ENCODE measurements around the gene PHF13.

PHF13 gene

GRCh38 chr1:6613361-6614018 is at the start of gene PHF13:
Gene PHF13 (plus strand): TSS chr1:6613731. CDS start chr1:6614067, 336 bp downstream.
- peak; percentile 99 for DNase-seq (ENCODE audit: low spot score)

- DNase-seq (ENCODE audit: low spot score), result no peak
Observed at GRCh38 chr1:6569033-6569432, 44.5 kb upstream of the PHF13 start.

GRCh38 chr1:6570100-6570499 is 43.4 kb upstream of the PHF13 start:
- DNase-seq (ENCODE audit: low spot score), result no peak

- DNase-seq (ENCODE audit: low spot score), result no peak
Observed at GRCh38 chr1:6570987-6571386, 42.5 kb upstream of the PHF13 start.

GRCh38 chr1:6572653-6573383 is 40.7 kb upstream of the PHF13 start:
- no peak for DNase-seq (ENCODE audit: low spot score)

- no peak for DNase-seq (ENCODE audit: low spot score)
Observed at GRCh38 chr1:6574025-6574620, 39.4 kb upstream of the PHF13 start.

- DNase-seq (ENCODE audit: low spot score), result no peak
Observed at GRCh38 chr1:6574818-6575217, 38.7 kb upstream of the PHF13 start.

- DNase-seq (ENCODE audit: low spot score), result peak; percentile 50
Observed at GRCh38 chr1:6577831-6578525, 35.6 kb upstream of the PHF13 start.

GRCh38 chr1:6578624-6579373 is 34.7 kb upstream of the PHF13 start:
- no peak for DNase-seq (ENCODE audit: low spot score)

- DNase-seq (ENCODE audit: low spot score), result peak; percentile 100
Observed at GRCh38 chr1:6579374-6580118, 34.0 kb upstream of the PHF13 start, which contains the start of gene ZBTB48. Gene ZBTB48 (plus strand): TSS chr1:6579994. CDS start chr1:6580610, 616 bp downstream.

- peak; percentile 33 for DNase-seq (ENCODE audit: low spot score)
Observed at GRCh38 chr1:6580119-6580592, 33.4 kb upstream of the PHF13 start.

GRCh38 chr1:6580593-6581409 is 32.7 kb upstream of the PHF13 start:
- no peak for DNase-seq (ENCODE audit: low spot score)

- DNase-seq (ENCODE audit: low spot score), result no peak
Observed at GRCh38 chr1:6581561-6582305, 31.8 kb upstream of the PHF13 start.

GRCh38 chr1:6582370-6582769 is 31.2 kb upstream of the PHF13 start:
- DNase-seq (ENCODE audit: low spot score), result no peak

GRCh38 chr1:6584126-6585080 is 29.1 kb upstream of the PHF13 start:
- no peak for DNase-seq (ENCODE audit: low spot score)

- DNase-seq (ENCODE audit: low spot score), result no peak
Observed at GRCh38 chr1:6585081-6585722, 28.3 kb upstream of the PHF13 start.

GRCh38 chr1:6585841-6586240 is 27.7 kb upstream of the PHF13 start:
- DNase-seq (ENCODE audit: low spot score), result no peak

GRCh38 chr1:6586404-6586816 is 27.1 kb upstream of the PHF13 start:
- DNase-seq (ENCODE audit: low spot score), result no peak

Measured in GM03348 (cell line).